Transverse colon (tissue), 4 donors: ENCODE results near the gene INSIG2. TPM values are rescaled to one million over a fixed set of nuclear protein-coding genes. Genes with fewer than 3 reads are reported as not detected.

ENCODE experiments used
- DNase-seq: peaks from one replicate; pipeline ENCODE4 v3.0.0-alpha.2; 2019
- H3K27ac ChIP-seq, 4 donors: fragments of 200-600 bp; sonication (generic); 2 replicates each; pipeline ENCODE4 v1.5.1; 2016 to 2018; ENCODE audit warnings: inconsistent platforms in 4 of 4
- H3K27me3 ChIP-seq: fragments of 200-600 bp; sonication (generic); 2 replicates; pipeline ENCODE4 v1.5.1; 2017; ENCODE audit warnings: inconsistent platforms
- H3K36me3 ChIP-seq, 4 donors: fragments of 200-600 bp; sonication (generic); 2 replicates each; pipeline ENCODE4 v1.5.1; 2017 to 2019; ENCODE audit warnings: inconsistent platforms in 4 of 4
- H3K4me1 ChIP-seq, 4 donors: fragments of 200-600 bp; sonication (generic); 2 replicates each; pipeline ENCODE4 v1.5.1; 2017 to 2020; ENCODE audit warnings: inconsistent platforms in 4 of 4
- H3K4me3 ChIP-seq, 4 donors: fragments of 200-600 bp; sonication (generic); 1 replicate in 1 of 4; 2 replicates in 3 of 4; pipeline versions ENCODE4 v1.5.1 to v1.6.1; 2017 to 2019; ENCODE audit warnings: inconsistent platforms in 4 of 4
- H3K9me3 ChIP-seq, 2 donors: fragments of 200-600 bp; sonication (generic); 2 replicates each; pipeline ENCODE4 v1.5.1; 2017 to 2019; ENCODE audit warnings: inconsistent platforms in 2 of 2
- EP300 ChIP-seq: sonication (generic); formaldehyde crosslinking; IDR thresholded peaks from one replicate; pipeline ENCODE4 v1.6.1; 2017; ENCODE audit warnings: antibody characterized with exemption, low read depth
- POLR2A ChIP-seq: fragments of 450-650 bp; IDR thresholded peaks from one replicate; pipeline ENCODE4 v1.6.1; 2016; ENCODE audit warnings: antibody characterized with exemption, mild to moderate bottlenecking, moderate library complexity
- POLR2AphosphoS5 ChIP-seq, 3 donors: sonication (generic); formaldehyde crosslinking; IDR thresholded peaks; one replicate each; pipeline ENCODE4 v1.6.1; 2016; ENCODE audit warnings: antibody characterized with exemption in 3 of 3
- WGBS, 2 donors: methylation state at CpG; one replicate each; pipeline ENCODE4 v1.1.5; 2018; ENCODE audit warnings: low coverage in 1 of 2; 5-methylcytosine and 5-hydroxymethylcytosine counted together
- in situ Hi-C, 4 donors: fragments of 200-750 bp; cut with MboI; loops; one replicate each; pipeline versions ENCODE4 v1.15.0 to v1.15.1; 2017; ENCODE audit warnings: low sequenced_read_pairs in 3 of 4, low pct_ligation_motif_present in 1 of 4, low pct_unique_long_range_greater_than_20kb in 1 of 4
- intact Hi-C: fragments of 100-400 bp; cut with DNase I; formaldehyde crosslinking; loops from one replicate; pipeline ENCODE4 v1.15.1; 2023; ENCODE audit warnings: low total_unique reads
- total RNA-seq, 4 donors: library from RNA; depleted of rRNA; stranded (reverse); fragments of >200 nt; gene quantifications; one replicate each; pipeline ENCODE4 v1.1.0, GENCODE V29; 2016
- TF ChIP-seq, protein P1 (sequence below), 5 experiments: fragments of 200-600 bp in 3 of 5; fragments of 450-650 bp in 2 of 5; sonication (generic) in 3 of 5; IDR thresholded peaks; 1 replicate in 2 of 5; 2 replicates in 3 of 5; pipeline ENCODE4 v1.5.1; 2016 to 2017; ENCODE audit warnings: antibody characterized with exemption in 5 of 5, inconsistent platforms in 3 of 5, mild to moderate bottlenecking in 2 of 5, moderate library complexity in 1 of 5

INSIG2 gene
- total RNA-seq, 4 donors from 2014 or later: 1.00 to 19.5 (median 12.3) TPM

DNA sequence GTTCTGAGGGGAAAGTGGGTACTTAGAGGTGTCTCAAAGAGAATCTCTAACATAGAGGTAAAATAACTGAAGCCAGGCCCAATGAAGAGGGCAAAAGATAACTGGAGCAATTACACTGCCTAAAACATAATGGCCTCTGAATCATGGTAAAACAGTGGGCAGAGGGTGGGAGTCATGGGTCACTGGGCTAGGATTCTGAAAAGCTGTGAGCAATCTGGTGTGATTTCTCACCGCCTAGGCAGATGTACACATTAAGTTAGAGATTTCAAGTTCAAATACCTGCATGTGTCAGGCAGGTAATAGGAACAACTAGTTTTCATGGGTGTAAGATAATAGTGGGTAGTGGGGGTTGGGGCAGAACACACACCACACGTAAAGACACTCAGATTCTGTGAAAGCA lies 45.6 kb downstream of the INSIG2 start:
- 90 to 93% methylated on average over 1 to 2 of the region's 2 CpGs for WGBS, 2 donors
- in situ Hi-C loops (no loop called here), intact Hi-C loops (no loop called here)
- TF ChIP-seq POLR2A: no peak
- TF ChIP-seq POLR2AphosphoS5 (IDR thresholded peaks at IDR 0.05): no peak
- TF ChIP-seq, protein P1, sequence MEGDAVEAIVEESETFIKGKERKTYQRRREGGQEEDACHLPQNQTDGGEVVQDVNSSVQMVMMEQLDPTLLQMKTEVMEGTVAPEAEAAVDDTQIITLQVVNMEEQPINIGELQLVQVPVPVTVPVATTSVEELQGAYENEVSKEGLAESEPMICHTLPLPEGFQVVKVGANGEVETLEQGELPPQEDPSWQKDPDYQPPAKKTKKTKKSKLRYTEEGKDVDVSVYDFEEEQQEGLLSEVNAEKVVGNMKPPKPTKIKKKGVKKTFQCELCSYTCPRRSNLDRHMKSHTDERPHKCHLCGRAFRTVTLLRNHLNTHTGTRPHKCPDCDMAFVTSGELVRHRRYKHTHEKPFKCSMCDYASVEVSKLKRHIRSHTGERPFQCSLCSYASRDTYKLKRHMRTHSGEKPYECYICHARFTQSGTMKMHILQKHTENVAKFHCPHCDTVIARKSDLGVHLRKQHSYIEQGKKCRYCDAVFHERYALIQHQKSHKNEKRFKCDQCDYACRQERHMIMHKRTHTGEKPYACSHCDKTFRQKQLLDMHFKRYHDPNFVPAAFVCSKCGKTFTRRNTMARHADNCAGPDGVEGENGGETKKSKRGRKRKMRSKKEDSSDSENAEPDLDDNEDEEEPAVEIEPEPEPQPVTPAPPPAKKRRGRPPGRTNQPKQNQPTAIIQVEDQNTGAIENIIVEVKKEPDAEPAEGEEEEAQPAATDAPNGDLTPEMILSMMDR (IDR thresholded peaks at IDR 0.05): no peak
- TF ChIP-seq EP300: no peak
- Histone ChIP-seq H3K4me3 (no peak overlapping the region), H3K27me3 (no peaks in the 10 kb centered on the region), H3K36me3 (no peaks in the 10 kb centered on the region), H3K27ac (no peak overlapping the region), H3K9me3 (no peaks in the 10 kb centered on the region), H3K4me1 (no peaks in the 10 kb centered on the region)
- DNase-seq: no peak

DNA sequence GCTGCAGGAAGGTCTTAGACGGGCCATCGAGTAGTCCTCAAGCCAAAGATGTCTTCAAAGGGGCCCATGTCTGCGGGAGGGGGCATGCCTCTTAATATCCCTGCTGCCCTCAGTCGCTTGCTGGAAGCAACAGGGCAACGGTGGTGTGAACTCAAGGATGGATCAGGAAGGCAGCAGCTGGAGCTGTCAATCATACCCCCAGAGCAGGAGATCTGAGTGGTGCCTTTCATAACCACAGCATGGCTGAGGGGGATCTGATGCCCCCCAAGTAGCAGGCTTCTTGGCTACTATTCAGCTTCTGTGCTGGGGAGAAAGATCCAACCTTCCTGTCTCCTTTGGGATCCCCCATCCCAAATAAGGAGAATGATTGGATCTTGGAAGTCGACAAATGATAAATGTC lies 46.4 kb downstream of the INSIG2 start:
- Histone ChIP-seq H3K9me3 (no peaks in the 10 kb centered on the region), H3K4me3 (no peak overlapping the region), H3K4me1 (no peaks in the 10 kb centered on the region), H3K36me3 (no peaks in the 10 kb centered on the region), H3K27me3 (no peaks in the 10 kb centered on the region), H3K27ac (no peak overlapping the region)
- whole genome bisulfite sequencing, 2 donors: 87 to 89% methylated on average over 1 to 6 of the region's 6 CpGs
- no peak for DNase-seq
- in situ Hi-C loops (no loop called here), intact Hi-C loops (no loop called here)
- TF ChIP-seq POLR2A (no peak), EP300 (no peak)
- TF ChIP-seq, protein P1 (IDR thresholded peaks at IDR 0.05): no peak

DNA sequence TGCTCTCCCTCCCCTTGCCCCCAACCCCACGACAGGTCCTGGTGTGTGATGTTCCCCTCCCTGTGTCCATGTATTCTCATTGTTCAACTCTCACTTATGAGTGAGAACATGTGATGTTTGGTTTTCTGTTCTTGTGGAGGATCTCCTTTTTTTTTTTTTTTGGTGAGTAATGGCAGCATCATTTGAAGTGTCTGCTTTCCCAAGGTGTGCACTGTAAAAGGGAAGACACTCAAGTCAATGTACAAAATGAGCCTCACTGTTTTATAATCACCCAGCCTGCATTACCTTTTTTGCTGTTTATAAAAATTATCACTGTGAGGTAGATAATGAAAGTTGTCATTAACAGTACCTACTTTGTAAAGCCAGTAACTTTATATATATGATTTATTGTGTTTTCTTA lies 56.9 kb downstream of the INSIG2 start:
- H3K27me3 ChIP-seq: no peaks in the 10 kb centered on the region
- H3K36me3 ChIP-seq: no peaks in the 10 kb centered on the region
- in situ Hi-C loops (no loop called here), intact Hi-C loops (no loop called here)
- DNase-seq: no peak
- H3K4me3 ChIP-seq: no peak overlapping the region
- H3K4me1 ChIP-seq: no peaks in the 10 kb centered on the region
- TF ChIP-seq EP300 (no peak), POLR2AphosphoS5 (IDR thresholded peaks at IDR 0.05) (no peak), POLR2A (no peak)
- TF ChIP-seq, protein P1 (IDR thresholded peaks at IDR 0.05): no peak
- 75% methylated on average over 1 of the region's 1 CpG for WGBS, 2 donors
- no peaks in the 10 kb centered on the region for H3K9me3 ChIP-seq
- no peak overlapping the region for H3K27ac ChIP-seq

DNA sequence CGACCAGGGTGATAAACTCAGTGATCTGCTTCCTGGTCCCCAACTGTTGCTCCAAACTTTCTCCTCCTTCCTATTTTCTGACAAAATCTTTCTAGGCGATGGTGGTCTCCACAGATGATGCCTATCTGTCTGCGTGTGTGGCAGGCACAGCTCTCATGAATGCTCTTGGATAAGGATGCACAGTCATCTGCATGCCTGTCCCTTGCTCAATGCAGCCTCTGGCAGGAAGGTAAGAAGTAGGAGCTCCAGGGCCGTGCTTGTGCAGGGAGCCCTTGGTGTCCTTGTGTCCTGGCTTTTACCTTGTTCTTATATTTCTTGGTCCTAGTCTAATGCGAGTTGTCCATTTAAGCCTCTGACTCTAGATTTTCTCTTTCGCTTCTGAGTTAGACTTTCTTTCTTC lies 57.5 kb downstream of the INSIG2 start:
- H3K27me3 ChIP-seq: no peaks in the 10 kb centered on the region
- in situ Hi-C loops (no loop called here), intact Hi-C loops (no loop called here)
- H3K4me3 ChIP-seq: no peak overlapping the region
- TF ChIP-seq POLR2A (no peak), POLR2AphosphoS5 (IDR thresholded peaks at IDR 0.05) (no peak), EP300 (no peak)
- TF ChIP-seq, protein P1 (IDR thresholded peaks at IDR 0.05): no peak
- no peak overlapping the region for H3K27ac ChIP-seq
- H3K9me3 ChIP-seq: no peaks in the 10 kb centered on the region
- H3K4me1 ChIP-seq: no peaks in the 10 kb centered on the region
- 74 to 79% methylated on average over 6 of the region's 6 CpGs for WGBS, 2 donors
- no peak for DNase-seq
- no peaks in the 10 kb centered on the region for H3K36me3 ChIP-seq
